Stimulated activated naive CD8-positive, alpha-beta T cell treated with anti-CD3 and anti-CD28 coated beads, Interleukin-15, Interleukin-2, amounts not matched to agents 100 U/mL and 50 U/mL, for 24 hours (primary cell): ENCODE results near the gene ELP2.
A peak's percentile ranks its signal among the peaks of the same experiment; 100 is the strongest.

Experiments used
- ATAC-seq: fragments of 150-1000 bp; cut with Tn5 transposase; one replicate; pipeline ENCODE4 v1.10.0; 2021
- DNase-seq: peaks from one replicate; pipeline ENCODE4 v3.0.0; 2021

ELP2 gene

DNA sequence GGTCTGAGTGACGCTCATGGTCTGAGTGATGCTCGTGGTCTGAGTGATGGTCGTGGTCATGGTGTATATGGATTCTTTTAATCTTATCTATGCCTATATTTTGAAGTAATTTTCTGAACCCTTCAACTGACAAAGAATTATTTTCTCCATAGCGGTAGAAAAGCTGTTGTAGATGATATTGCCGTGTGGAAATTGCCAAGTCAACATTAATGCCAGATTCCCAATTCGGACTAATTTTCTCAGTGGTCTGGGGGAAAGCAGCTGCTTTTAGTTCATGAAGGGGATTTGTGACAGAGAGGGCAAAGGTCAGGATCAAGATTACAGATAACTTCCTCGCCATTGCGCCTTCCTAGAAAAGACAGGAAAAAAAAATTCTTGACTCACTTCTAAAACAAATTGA lies 3.0 kb upstream of the ELP2 start:
- DNase-seq (no peak), ATAC-seq (no peak)

- ATAC-seq: no peak
These were observed 1.7 kb upstream of the ELP2 start for GRCh38 chr18:36127836-36128529.

DNA sequence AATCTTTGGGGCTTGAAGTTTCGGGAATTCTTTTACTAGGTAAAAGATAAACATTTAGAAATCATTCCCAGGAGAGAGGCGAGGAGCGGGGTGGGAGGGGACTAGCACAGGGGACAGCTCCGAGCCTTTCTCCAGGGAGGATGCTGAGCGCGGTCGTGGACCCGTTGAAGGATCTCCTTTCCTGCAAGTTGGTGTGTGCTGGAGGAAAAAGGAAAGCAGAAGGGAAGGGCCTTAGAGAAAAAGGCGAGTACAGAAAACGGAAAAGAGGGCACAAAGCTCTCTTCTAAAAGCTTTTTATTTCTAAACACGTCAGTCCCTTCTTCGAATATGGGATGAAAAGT lies 1.2 kb upstream of the ELP2 start:
- no peak for ATAC-seq
- peak; percentile 22 for DNase-seq

More at GRCh38 chr18:36127836-36128529, 1.7 kb upstream of the ELP2 start:
- DNase-seq: no peak

GRCh38 chr18:36128907-36129299 lies 796 bp upstream of the ELP2 start:
- peak; percentile 5 for ATAC-seq
- no peak for DNase-seq

- no peak for DNase-seq
These were observed 536 bp downstream of the ELP2 start for GRCh38 chr18:36130039-36130831.

DNA sequence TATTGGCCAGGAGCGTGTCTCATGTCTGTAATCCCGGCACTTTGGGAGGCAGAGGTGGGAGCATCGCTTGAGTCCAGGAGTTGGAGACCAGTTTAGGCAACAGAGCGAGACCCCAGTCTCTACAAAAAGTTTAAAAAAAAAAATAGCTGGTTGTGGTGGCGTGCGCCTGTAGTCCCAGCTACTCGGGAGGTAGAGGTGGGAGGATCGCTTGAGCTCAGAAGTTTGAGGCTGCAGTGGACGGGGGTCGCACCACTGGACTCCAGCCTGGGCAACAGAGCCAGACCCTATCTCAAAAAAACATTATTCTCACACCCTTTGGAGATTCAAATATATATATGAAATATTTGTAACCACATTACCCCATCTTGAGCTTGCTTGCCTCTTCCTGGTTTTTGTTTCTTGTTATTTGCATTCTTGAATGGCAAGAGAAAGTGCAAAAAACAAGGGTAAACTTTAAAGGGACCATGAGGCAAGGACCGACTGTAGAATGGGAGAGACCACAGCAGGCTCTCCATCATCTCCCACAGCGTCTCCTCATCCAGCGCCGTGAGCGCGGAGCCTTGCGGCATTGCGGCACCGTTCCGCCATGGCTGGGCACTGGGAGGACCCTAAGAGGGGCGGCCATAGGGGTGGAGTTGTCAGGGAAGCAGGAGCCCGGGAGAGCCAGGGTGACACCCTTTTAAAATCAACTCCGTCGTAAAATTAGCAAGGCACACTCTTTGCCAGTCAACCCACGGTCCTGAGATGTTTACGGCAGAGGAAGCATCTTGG lies 1.4 kb downstream of the ELP2 start:
- no peak for ATAC-seq
- DNase-seq: no peak

More at GRCh38 chr18:36130039-36130831, 536 bp downstream of the ELP2 start:
- peak; percentile 3 for ATAC-seq

DNA sequence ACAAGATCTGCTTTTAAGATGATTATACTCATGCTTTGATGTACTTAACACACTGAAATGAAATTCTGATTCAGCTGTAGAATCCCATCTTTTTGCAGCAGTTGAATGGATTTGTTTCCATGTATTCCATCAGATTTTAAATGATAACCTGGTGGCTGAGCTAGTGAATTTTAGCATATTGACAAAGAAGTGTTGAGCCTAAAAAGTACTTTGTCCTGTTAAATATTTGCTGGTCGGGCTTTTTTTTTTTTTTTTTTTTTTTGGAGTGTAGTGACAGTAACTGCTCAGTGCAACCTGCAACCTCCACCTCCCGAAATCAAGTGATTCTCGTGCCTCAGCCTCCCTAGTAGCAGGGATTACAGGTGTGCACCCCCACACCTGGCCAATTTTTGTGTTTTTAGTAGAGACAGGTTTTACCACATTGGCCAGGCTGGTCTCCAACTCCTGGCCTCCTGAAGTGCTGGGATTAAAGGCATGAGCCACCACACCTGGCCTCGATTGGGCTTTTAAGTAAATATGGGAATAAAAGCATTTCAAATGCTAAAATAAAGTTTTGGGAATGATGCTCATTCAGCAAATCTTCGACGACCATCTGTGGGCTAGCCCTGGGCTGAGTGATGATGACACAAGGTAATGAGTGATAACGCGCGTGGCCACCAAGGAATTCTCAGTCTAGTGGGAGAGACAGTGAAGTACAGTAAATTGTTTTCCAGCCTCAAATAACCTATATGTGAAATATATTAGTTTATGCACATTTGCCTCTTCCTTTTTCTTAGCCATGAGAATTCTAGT lies 2.2 kb downstream of the ELP2 start:
- ATAC-seq: no peak
- no peak for DNase-seq

- DNase-seq: no peak
- ATAC-seq: no peak
These were observed 3.1 kb downstream of the ELP2 start for GRCh38 chr18:36132756-36133155.

DNA sequence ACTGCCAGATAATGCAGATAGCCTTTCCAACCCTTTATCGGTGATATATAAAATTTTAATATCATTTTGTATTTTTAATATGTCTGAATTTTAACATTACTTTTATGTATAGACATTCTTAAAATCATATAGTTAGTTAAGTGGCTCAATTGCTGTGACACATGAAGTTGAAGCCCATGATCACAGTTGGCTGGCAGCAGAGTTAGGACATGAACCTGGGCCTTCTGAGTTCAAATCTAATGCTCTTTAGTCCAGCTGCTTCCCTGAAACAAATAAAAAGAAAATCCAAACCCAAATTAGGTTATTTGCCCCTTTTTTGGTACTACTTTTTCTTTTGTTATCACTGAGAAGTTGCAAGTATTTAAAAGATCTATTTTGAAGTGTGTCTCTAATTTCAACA lies 5.6 kb downstream of the ELP2 start:
- no peak for ATAC-seq

GRCh38 chr18:36139245-36139644 lies 9.5 kb downstream of the ELP2 start:
- ATAC-seq (no peak), DNase-seq (no peak)

More for the DNA sequence above, 5.6 kb downstream of the ELP2 start:
- no peak for DNase-seq

- ATAC-seq: no peak
These were observed 11.9 kb downstream of the ELP2 start for GRCh38 chr18:36141576-36141975.

GRCh38 chr18:36142751-36143150 lies 13.1 kb downstream of the ELP2 start:
- DNase-seq (no peak), ATAC-seq (no peak)

More at GRCh38 chr18:36141576-36141975, 11.9 kb downstream of the ELP2 start:
- DNase-seq: no peak

GRCh38 chr18:36143391-36143790 lies 13.7 kb downstream of the ELP2 start:
- no peak for DNase-seq
- no peak for ATAC-seq

GRCh38 chr18:36149514-36150289 lies 20.0 kb downstream of the ELP2 start:
- DNase-seq: no peak
- ATAC-seq: no peak

- no peak for DNase-seq
- ATAC-seq: no peak
These were observed 23.1 kb downstream of the ELP2 start for GRCh38 chr18:36152781-36153180.

GRCh38 chr18:36153203-36153602 lies 23.5 kb downstream of the ELP2 start:
- DNase-seq (no peak), ATAC-seq (no peak)

DNA sequence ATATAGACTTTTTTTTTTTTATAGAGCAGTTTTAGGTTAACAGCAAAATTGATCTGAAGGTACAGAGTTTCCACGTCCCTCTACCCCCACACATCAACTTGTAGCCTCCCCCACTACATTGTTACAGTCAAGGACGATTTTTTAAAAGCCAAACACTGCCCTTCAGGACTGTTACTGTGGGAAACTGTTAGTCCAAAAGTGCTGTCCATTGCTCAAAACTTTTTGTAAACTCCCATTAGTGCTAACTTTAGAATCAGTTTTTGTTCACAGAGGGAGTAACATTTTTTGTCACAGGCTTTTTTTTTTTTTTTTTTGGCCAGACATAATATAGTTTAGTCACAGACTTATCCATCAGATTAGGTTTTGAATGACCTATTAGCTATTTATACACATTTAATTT lies 24.1 kb downstream of the ELP2 start:
- no peak for ATAC-seq
- no peak for DNase-seq

GRCh38 chr18:36155851-36156757 lies 26.4 kb downstream of the ELP2 start:
- no peak for DNase-seq

DNA sequence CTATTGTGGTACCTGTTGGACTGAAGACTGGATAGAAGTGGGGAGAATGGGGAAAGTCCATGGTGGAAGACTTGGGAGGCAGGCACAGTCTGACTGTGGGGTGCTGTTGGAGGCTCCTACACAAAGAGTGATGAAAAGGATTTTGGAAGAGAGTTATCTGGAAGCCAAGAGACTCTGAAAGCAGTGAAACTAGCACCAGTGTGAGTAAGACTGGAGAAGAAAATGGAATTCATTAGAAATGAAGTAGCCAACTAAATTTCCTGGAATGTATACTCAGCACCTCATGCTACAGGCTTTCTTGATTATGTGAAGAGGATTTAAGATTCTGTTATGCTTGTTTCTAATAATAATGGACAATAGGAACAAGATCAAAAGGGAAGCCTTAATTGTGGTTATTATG lies 27.7 kb downstream of the ELP2 start:
- DNase-seq: no peak
- ATAC-seq: no peak

More at GRCh38 chr18:36155851-36156757, 26.4 kb downstream of the ELP2 start:
- no peak for ATAC-seq

GRCh38 chr18:36158266-36158867 lies 28.7 kb downstream of the ELP2 start:
- no peak for ATAC-seq

More at GRCh38 chr18:36158266-36158867, 28.7 kb downstream of the ELP2 start:
- no peak for DNase-seq
